ENCODE measurements around the gene DHX29. TPM values are rescaled to one million over a fixed set of nuclear protein-coding genes. Genes with fewer than 3 reads are reported as not detected.

DHX29 gene
- total RNA-seq, 1 experiment from 2014 or later, result 23.5 TPM

- Histone ChIP-seq H3K9me3 (ENCODE audit: low read length) (no peaks in the 10 kb centered on the region), H3K27ac (ENCODE audit: low read length) (no peak overlapping the region), H3K4me3 (ENCODE audit: low read length) (peak overlapping the region; percentile 75), H3K4me2 (ENCODE audit: low read depth, low read length, poor library complexity, severe bottlenecking) (peak overlapping the region; percentile 93), H3K27me3 (ENCODE audit: low read length) (no peaks in the 10 kb centered on the region), H3K9me2 (replicated peaks; ENCODE audit: insufficient read depth, low read length) (no peaks in the 10 kb centered on the region), H3K36me3 (ENCODE audit: insufficient read depth, low read length) (no peaks in the 10 kb centered on the region), H3K9ac (ENCODE audit: low read length) (peak overlapping the region; percentile 71), H3K79me2 (ENCODE audit: low read length) (no peaks in the 10 kb centered on the region), H4K20me1 (ENCODE audit: insufficient read depth, low read depth, low read length) (no peaks in the 10 kb centered on the region), H2AFZ (ENCODE audit: low read length) (peak overlapping the region; percentile 99), H3K4me1 (ENCODE audit: low read length) (peaks cover 43% of the 10 kb centered on the region)
- DNase-seq, result no peak
Observed at GRCh38 chr5:55227664-55228430, 79.6 kb downstream of the DHX29 start.

- H3K79me2 ChIP-seq (ENCODE audit: low read length), result no peaks in the 10 kb centered on the region
- peak; percentile 82 for DNase-seq
- H3K9me2 ChIP-seq (replicated peaks; ENCODE audit: insufficient read depth, low read length), result no peaks in the 10 kb centered on the region
- no peaks in the 10 kb centered on the region for H3K36me3 ChIP-seq (ENCODE audit: insufficient read depth, low read length)
- peaks cover 35% of the 10 kb centered on the region for H3K4me1 ChIP-seq (ENCODE audit: low read length)
- no peaks in the 10 kb centered on the region for H4K20me1 ChIP-seq (ENCODE audit: insufficient read depth, low read depth, low read length)
- H3K9ac ChIP-seq (ENCODE audit: low read length), result peak within 1 kb of the TSS; percentile 71
- peak within 1 kb of the TSS; percentile 75 for H3K4me3 ChIP-seq (ENCODE audit: low read length)
- no peak within 1 kb of the TSS for H3K27ac ChIP-seq (ENCODE audit: low read length)
- H3K27me3 ChIP-seq (ENCODE audit: low read length), result no peaks in the 10 kb centered on the region
- peak within 1 kb of the TSS; percentile 99 for H2AFZ ChIP-seq (ENCODE audit: low read length)
- peak within 1 kb of the TSS; percentile 93 for H3K4me2 ChIP-seq (ENCODE audit: low read depth, low read length, poor library complexity, severe bottlenecking)
- H3K9me3 ChIP-seq (ENCODE audit: low read length), result no peaks in the 10 kb centered on the region
Observed at GRCh38 chr5:55226934-55227663, 80.4 kb downstream of the DHX29 start, which contains the start of gene MCIDAS. Gene MCIDAS (minus strand): TSS chr5:55227315. CDS start chr5:55227138, 177 bp downstream.

- no peaks in the 10 kb centered on the region for H3K9me2 ChIP-seq (replicated peaks; ENCODE audit: insufficient read depth, low read length)
- H4K20me1 ChIP-seq (ENCODE audit: insufficient read depth, low read depth, low read length), result no peaks in the 10 kb centered on the region
- no peaks in the 10 kb centered on the region for H3K9me3 ChIP-seq (ENCODE audit: low read length)
- no peaks in the 10 kb centered on the region for H3K79me2 ChIP-seq (ENCODE audit: low read length)
- H3K4me1 ChIP-seq (ENCODE audit: low read length), result peaks cover 27% of the 10 kb centered on the region
- peak overlapping the region; percentile 93 for H3K4me2 ChIP-seq (ENCODE audit: low read depth, low read length, poor library complexity, severe bottlenecking)
- no peaks in the 10 kb centered on the region for H3K27me3 ChIP-seq (ENCODE audit: low read length)
- peak overlapping the region; percentile 99 for H2AFZ ChIP-seq (ENCODE audit: low read length)
- DNase-seq, result peak; percentile 95
- H3K36me3 ChIP-seq (ENCODE audit: insufficient read depth, low read length), result no peaks in the 10 kb centered on the region
- H3K4me3 ChIP-seq (ENCODE audit: low read length), result peak overlapping the region; percentile 75
- H3K9ac ChIP-seq (ENCODE audit: low read length), result peak overlapping the region; percentile 71
- no peak overlapping the region for H3K27ac ChIP-seq (ENCODE audit: low read length)
Observed at GRCh38 chr5:55226027-55226933, 81.2 kb downstream of the DHX29 start.

- no peak overlapping the region for H3K9ac ChIP-seq (ENCODE audit: low read length)
- H3K4me2 ChIP-seq (ENCODE audit: low read depth, low read length, poor library complexity, severe bottlenecking), result no peak overlapping the region
- H3K27me3 ChIP-seq (ENCODE audit: low read length), result no peaks in the 10 kb centered on the region
- H2AFZ ChIP-seq (ENCODE audit: low read length), result no peak overlapping the region
- no peaks in the 10 kb centered on the region for H4K20me1 ChIP-seq (ENCODE audit: insufficient read depth, low read depth, low read length)
- H3K27ac ChIP-seq (ENCODE audit: low read length), result no peak overlapping the region
- no peaks in the 10 kb centered on the region for H3K9me2 ChIP-seq (replicated peaks; ENCODE audit: insufficient read depth, low read length)
- H3K4me1 ChIP-seq (ENCODE audit: low read length), result peaks cover 20% of the 10 kb centered on the region
- H3K9me3 ChIP-seq (ENCODE audit: low read length), result no peaks in the 10 kb centered on the region
- H3K4me3 ChIP-seq (ENCODE audit: low read length), result no peak overlapping the region
- no peak for DNase-seq
- no peaks in the 10 kb centered on the region for H3K36me3 ChIP-seq (ENCODE audit: insufficient read depth, low read length)
- no peaks in the 10 kb centered on the region for H3K79me2 ChIP-seq (ENCODE audit: low read length)
Observed at GRCh38 chr5:55225346-55225745, 82.1 kb downstream of the DHX29 start.

GRCh38 chr5:55223812-55224240 lies 83.7 kb downstream of the DHX29 start:
- Histone ChIP-seq H3K4me1 (ENCODE audit: low read length) (peaks cover 31% of the 10 kb centered on the region), H3K27ac (ENCODE audit: low read length) (no peak overlapping the region), H4K20me1 (ENCODE audit: insufficient read depth, low read depth, low read length) (no peaks in the 10 kb centered on the region), H3K4me3 (ENCODE audit: low read length) (no peak overlapping the region), H2AFZ (ENCODE audit: low read length) (no peak overlapping the region), H3K9me2 (replicated peaks; ENCODE audit: insufficient read depth, low read length) (no peaks in the 10 kb centered on the region), H3K9me3 (ENCODE audit: low read length) (no peaks in the 10 kb centered on the region), H3K27me3 (ENCODE audit: low read length) (no peaks in the 10 kb centered on the region), H3K36me3 (ENCODE audit: insufficient read depth, low read length) (no peaks in the 10 kb centered on the region), H3K9ac (ENCODE audit: low read length) (no peak overlapping the region), H3K79me2 (ENCODE audit: low read length) (no peaks in the 10 kb centered on the region), H3K4me2 (ENCODE audit: low read depth, low read length, poor library complexity, severe bottlenecking) (no peak overlapping the region)
- DNase-seq, result no peak

- H3K9me2 ChIP-seq (replicated peaks; ENCODE audit: insufficient read depth, low read length), result no peaks in the 10 kb centered on the region
- H3K36me3 ChIP-seq (ENCODE audit: insufficient read depth, low read length), result no peaks in the 10 kb centered on the region
- H3K27me3 ChIP-seq (ENCODE audit: low read length), result no peaks in the 10 kb centered on the region
- no peak overlapping the region for H3K27ac ChIP-seq (ENCODE audit: low read length)
- H3K4me1 ChIP-seq (ENCODE audit: low read length), result peaks cover 35% of the 10 kb centered on the region
- no peak for DNase-seq
- no peaks in the 10 kb centered on the region for H3K9me3 ChIP-seq (ENCODE audit: low read length)
- H3K4me2 ChIP-seq (ENCODE audit: low read depth, low read length, poor library complexity, severe bottlenecking), result no peak overlapping the region
- no peak overlapping the region for H3K9ac ChIP-seq (ENCODE audit: low read length)
- H3K4me3 ChIP-seq (ENCODE audit: low read length), result no peak overlapping the region
- H2AFZ ChIP-seq (ENCODE audit: low read length), result no peak overlapping the region
- no peaks in the 10 kb centered on the region for H4K20me1 ChIP-seq (ENCODE audit: insufficient read depth, low read depth, low read length)
- H3K79me2 ChIP-seq (ENCODE audit: low read length), result no peaks in the 10 kb centered on the region
Observed at GRCh38 chr5:55222985-55223811, 84.3 kb downstream of the DHX29 start.

GRCh38 chr5:55222092-55222984 lies 85.2 kb downstream of the DHX29 start:
- Histone ChIP-seq H2AFZ (ENCODE audit: low read length) (no peak overlapping the region), H3K4me2 (ENCODE audit: low read depth, low read length, poor library complexity, severe bottlenecking) (no peak overlapping the region), H3K27me3 (ENCODE audit: low read length) (no peaks in the 10 kb centered on the region), H3K79me2 (ENCODE audit: low read length) (no peaks in the 10 kb centered on the region), H3K27ac (ENCODE audit: low read length) (no peak overlapping the region), H3K4me1 (ENCODE audit: low read length) (peaks cover 29% of the 10 kb centered on the region), H3K9me3 (ENCODE audit: low read length) (no peaks in the 10 kb centered on the region), H3K4me3 (ENCODE audit: low read length) (no peak overlapping the region), H3K9ac (ENCODE audit: low read length) (no peak overlapping the region), H4K20me1 (ENCODE audit: insufficient read depth, low read depth, low read length) (no peaks in the 10 kb centered on the region), H3K36me3 (ENCODE audit: insufficient read depth, low read length) (no peaks in the 10 kb centered on the region), H3K9me2 (replicated peaks; ENCODE audit: insufficient read depth, low read length) (no peaks in the 10 kb centered on the region)
- DNase-seq, result no peak

Data from Karpas-422 (cell line).